HCT116 (cell line): ENCODE results near the gene SRGAP3. TPM values are rescaled to one million over a fixed set of nuclear protein-coding genes. Genes with fewer than 3 reads are reported as not detected.

ENCODE experiments used
- ATAC-seq: fragments of 200-7000 bp; cut with Tn5 transposase; 2 replicates; pipeline ENCODE4 v1.9.1; 2020; ENCODE audit warnings: mild to moderate bottlenecking, moderate library complexity
- BruUV-seq: library from RNA; stranded (reverse); fragments of 400-500 nt; replicated peaks from 2 replicates; lab custom pipeline; 2021; lab: Mats Ljungman, UMichigan
- CTCF ChIA-PET: fragments of 300-600 bp; sonication (Branson Sonifier 250); formaldehyde crosslinking; loops from one replicate; lab custom pipeline; 2021; ENCODE audit warnings: antibody characterized with exemption; lab: Charles Lee
- POLR2A ChIA-PET: fragments of 300-600, 350-600 bp; sonication (Branson Sonifier 250); formaldehyde crosslinking; loops from one replicate; lab custom pipeline; 2021; ENCODE audit warnings: antibody characterized with exemption; lab: Charles Lee
- RAD21 ChIA-PET, 2 experiments: fragments of 300-600 bp; sonication (Branson Sonifier 250); formaldehyde crosslinking; loops; one replicate each; lab custom pipeline; 2023; ENCODE audit warnings: low total read pairs in 2 of 2; ENCODE audit not compliant: uncharacterized antibody in 2 of 2, unreplicated experiment in 2 of 2, low non-redundant PET in 1 of 2; lab: Charles Lee
- DNase-seq: peaks from one replicate; pipeline ENCODE4 v3.0.0-alpha.2; 2010; ENCODE audit warnings: low read depth, low spot score
- H2AFZ ChIP-seq: fragments of 200-600 bp; shearing (Covaris generic), sonication (generic); 2 replicates; pipeline ENCODE4 v1.6.1; 2017; ENCODE audit warnings: low read depth, mixed run types, mixed read lengths, antibody characterized with exemption, low read length; ENCODE audit not compliant: poor library complexity, severe bottlenecking
- H3K27ac ChIP-seq: 2 replicates; pipeline ENCODE4 v1.5.1; 2012; ENCODE audit warnings: low read depth, low read length
- H3K27me3 ChIP-seq: fragments of 200-600 bp; sonication (generic); 2 replicates; pipeline ENCODE4 v1.6.1; 2016; ENCODE audit warnings: mixed run types, low read length, mixed read lengths; ENCODE audit not compliant: insufficient read depth
- H3K36me3 ChIP-seq, 2 experiments: fragments of 200-500 bp in 1 of 2; fragments of 200-600 bp in 1 of 2; sonication (Bioruptor generic) in 1 of 2; sonication (generic) in 1 of 2; 2 replicates each; pipeline versions ENCODE4 v1.5.1 to v1.6.1; 2014 to 2016; ENCODE audit warnings: low read length in 2 of 2, inconsistent platforms in 1 of 2, mixed read lengths in 1 of 2, mixed run types in 1 of 2; ENCODE audit not compliant: insufficient read depth in 2 of 2, control insufficient read depth in 1 of 2
- H3K4me1 ChIP-seq, 2 experiments: fragments of 200-600 bp in 1 of 2; sonication (generic) in 1 of 2; 2 replicates each; pipeline versions ENCODE4 v1.5.1 to v1.6.1; 2012 to 2017; ENCODE audit warnings: low read length in 2 of 2, inconsistent platforms in 1 of 2, mild to moderate bottlenecking in 1 of 2, mixed read lengths in 1 of 2, mixed run types in 1 of 2, moderate library complexity in 1 of 2; ENCODE audit not compliant: insufficient read depth in 2 of 2, control insufficient read depth in 1 of 2
- H3K4me2 ChIP-seq: fragments of 200-600 bp; sonication (generic); 2 replicates; pipeline ENCODE4 v1.6.1; 2017; ENCODE audit warnings: mixed run types, low read length, mixed read lengths
- H3K4me3 ChIP-seq, 2 experiments: fragments of 200-600 bp in 1 of 2; sonication (generic) in 1 of 2; replicated peaks in 1 of 2; 2 replicates each; pipeline ENCODE4 v1.5.1; 2011 to 2016; ENCODE audit warnings: low read length in 2 of 2, control low read depth in 1 of 2, low read depth in 1 of 2, mild to moderate bottlenecking in 1 of 2, mixed read lengths in 1 of 2, mixed run types in 1 of 2
- H3K79me2 ChIP-seq: fragments of 200-600 bp; sonication (generic); 2 replicates; pipeline ENCODE4 v1.6.1; 2017; ENCODE audit warnings: mild to moderate bottlenecking, mixed run types, low read length, moderate library complexity, mixed read lengths; ENCODE audit not compliant: insufficient read depth
- H3K9ac ChIP-seq: fragments of 200-600 bp; sonication (generic); 2 replicates; pipeline ENCODE4 v1.6.1; 2016; ENCODE audit warnings: low read length, mixed read lengths
- H3K9me2 ChIP-seq: fragments of 200-600 bp; sonication (generic), shearing (Covaris generic); 2 replicates; pipeline ENCODE4 v1.6.1; 2017; ENCODE audit warnings: mixed run types, mild to moderate bottlenecking, moderate library complexity; ENCODE audit not compliant: insufficient read depth
- H3K9me3 ChIP-seq, 2 experiments: fragments of 200-500 bp in 1 of 2; fragments of 200-600 bp in 1 of 2; sonication (Bioruptor generic) in 1 of 2; sonication (generic) in 1 of 2; 2 replicates each; pipeline ENCODE4 v1.6.1; 2014 to 2017; ENCODE audit warnings: low read length in 2 of 2, mixed read lengths in 2 of 2, inconsistent platforms in 1 of 2, low read depth in 1 of 2, mild to moderate bottlenecking in 1 of 2, mixed run types in 1 of 2, moderate library complexity in 1 of 2; ENCODE audit not compliant: control insufficient read depth in 1 of 2, insufficient read depth in 1 of 2
- H4K20me1 ChIP-seq: fragments of 200-600 bp; sonication (generic), shearing (Covaris generic); 2 replicates; pipeline ENCODE4 v1.6.1; 2017; ENCODE audit warnings: mixed run types, mild to moderate bottlenecking, moderate library complexity; ENCODE audit not compliant: insufficient read depth
- ATF3 ChIP-seq: IDR thresholded peaks from 2 replicates; pipeline ENCODE4 v1.6.1; 2012
- CBX3 ChIP-seq: IDR thresholded peaks from 2 replicates; pipeline ENCODE4 v1.6.1; 2012; ENCODE audit warnings: low read depth
- CEBPB ChIP-seq: IDR thresholded peaks from 2 replicates; pipeline ENCODE4 v1.6.1; 2012; ENCODE audit warnings: low read depth
- EGR1 ChIP-seq: IDR thresholded peaks from 2 replicates; pipeline ENCODE4 v1.6.1; 2012; ENCODE audit warnings: low read depth
- ZBTB33 ChIP-seq: IDR thresholded peaks from 2 replicates; pipeline ENCODE4 v1.6.1; 2011; ENCODE audit warnings: mild to moderate bottlenecking, low read length, moderate library complexity; ENCODE audit not compliant: insufficient replicate concordance; ENCODE audit errors: extremely low read depth
- ZFX ChIP-seq: fragments of 450-650 bp; IDR thresholded peaks from 2 replicates; pipeline ENCODE4 v1.6.1; 2017
- ZNF274 ChIP-seq: fragments of 200-500 bp; sonication (Bioruptor generic); IDR thresholded peaks from 2 replicates; pipeline ENCODE4 v1.6.1; 2014; ENCODE audit warnings: mild to moderate bottlenecking, low read depth, low read length, inconsistent platforms
- intact Hi-C: fragments of 100-400 bp; cut with micrococcal nuclease; formaldehyde crosslinking; loops from 2 replicates; pipeline ENCODE4 v1.10.0; 2022
- total RNA-seq: library from RNA; stranded (reverse); gene quantifications from one replicate; pipeline ENCODE4 v1.2.1, GENCODE V29; 2021; ENCODE audit not compliant: unreplicated experiment
- TF ChIP-seq, protein P1 (sequence below): IDR thresholded peaks from 2 replicates; pipeline ENCODE4 v1.6.1; 2012; ENCODE audit warnings: low read depth
- TF ChIP-seq, protein P2 (sequence below): IDR thresholded peaks from 2 replicates; pipeline ENCODE4 v1.6.1; 2012

Gene SRGAP3
- total RNA-seq, 1 experiment from 2014 or later: 8.3 TPM

GRCh38 chr3:9139366-9139765 lies 110.1 kb downstream of the SRGAP3 start:
- Histone ChIP-seq H3K27ac (no peak overlapping the region), H3K4me3 (no peak overlapping the region), H3K9me3 (no peaks in the 10 kb centered on the region), H3K27me3 (no peaks in the 10 kb centered on the region), H3K4me1 (no peaks in the 10 kb centered on the region), H4K20me1 (no peaks in the 10 kb centered on the region), H3K36me3 (no peaks in the 10 kb centered on the region), H3K9ac (no peak overlapping the region), H2AFZ (no peak overlapping the region), H3K4me2 (no peak overlapping the region), H3K79me2 (no peaks in the 10 kb centered on the region), H3K9me2 (no peaks in the 10 kb centered on the region)
- intact Hi-C loops: no loop called here
- TF ChIP-seq, protein P1, sequence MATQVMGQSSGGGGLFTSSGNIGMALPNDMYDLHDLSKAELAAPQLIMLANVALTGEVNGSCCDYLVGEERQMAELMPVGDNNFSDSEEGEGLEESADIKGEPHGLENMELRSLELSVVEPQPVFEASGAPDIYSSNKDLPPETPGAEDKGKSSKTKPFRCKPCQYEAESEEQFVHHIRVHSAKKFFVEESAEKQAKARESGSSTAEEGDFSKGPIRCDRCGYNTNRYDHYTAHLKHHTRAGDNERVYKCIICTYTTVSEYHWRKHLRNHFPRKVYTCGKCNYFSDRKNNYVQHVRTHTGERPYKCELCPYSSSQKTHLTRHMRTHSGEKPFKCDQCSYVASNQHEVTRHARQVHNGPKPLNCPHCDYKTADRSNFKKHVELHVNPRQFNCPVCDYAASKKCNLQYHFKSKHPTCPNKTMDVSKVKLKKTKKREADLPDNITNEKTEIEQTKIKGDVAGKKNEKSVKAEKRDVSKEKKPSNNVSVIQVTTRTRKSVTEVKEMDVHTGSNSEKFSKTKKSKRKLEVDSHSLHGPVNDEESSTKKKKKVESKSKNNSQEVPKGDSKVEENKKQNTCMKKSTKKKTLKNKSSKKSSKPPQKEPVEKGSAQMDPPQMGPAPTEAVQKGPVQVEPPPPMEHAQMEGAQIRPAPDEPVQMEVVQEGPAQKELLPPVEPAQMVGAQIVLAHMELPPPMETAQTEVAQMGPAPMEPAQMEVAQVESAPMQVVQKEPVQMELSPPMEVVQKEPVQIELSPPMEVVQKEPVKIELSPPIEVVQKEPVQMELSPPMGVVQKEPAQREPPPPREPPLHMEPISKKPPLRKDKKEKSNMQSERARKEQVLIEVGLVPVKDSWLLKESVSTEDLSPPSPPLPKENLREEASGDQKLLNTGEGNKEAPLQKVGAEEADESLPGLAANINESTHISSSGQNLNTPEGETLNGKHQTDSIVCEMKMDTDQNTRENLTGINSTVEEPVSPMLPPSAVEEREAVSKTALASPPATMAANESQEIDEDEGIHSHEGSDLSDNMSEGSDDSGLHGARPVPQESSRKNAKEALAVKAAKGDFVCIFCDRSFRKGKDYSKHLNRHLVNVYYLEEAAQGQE: no peak
- TF ChIP-seq CBX3 (no peak), ZFX (no peak), ATF3 (no peak), CEBPB (no peak), ZBTB33 (no peak), ZNF274 (no peak), EGR1 (no peak)
- TF ChIP-seq, protein P2, sequence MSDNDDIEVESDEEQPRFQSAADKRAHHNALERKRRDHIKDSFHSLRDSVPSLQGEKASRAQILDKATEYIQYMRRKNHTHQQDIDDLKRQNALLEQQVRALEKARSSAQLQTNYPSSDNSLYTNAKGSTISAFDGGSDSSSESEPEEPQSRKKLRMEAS: no peak
- no peak for DNase-seq
- ChIA-PET POLR2A (no interaction called here), RAD21 (no interaction called here), CTCF (no interaction called here)
- no peak for ATAC-seq
- no TSS peak for BruUV-seq
